NCI-H524 (cell line): ENCODE measurements around the gene MAPRE2.
A peak's percentile ranks its signal among the peaks of the same experiment; 100 is the strongest.
"Not testable (repeated sequence)": the region's sequence is repeated elsewhere in the genome, so short reads cannot be mapped to it uniquely, and the experiment has no call there.

Experiments
- DNase-seq, 2 experiments: peaks; one replicate each; lab custom pipeline; 2025; lab: John Stamatoyannopoulos, UW

The MAPRE2 gene

GRCh38 chr18:35153609-35154272 is 112.5 kb downstream of the MAPRE2 start:
- no peak for DNase-seq

- DNase-seq: no peak
Measured at GRCh38 chr18:35155398-35156117, 114.3 kb downstream of the MAPRE2 start.

- DNase-seq: peak in 1 of 2 experiments; percentile 13
Measured at GRCh38 chr18:35157181-35157580, 116.0 kb downstream of the MAPRE2 start.

- DNase-seq: no peak
Measured at GRCh38 chr18:35158728-35159450, 117.7 kb downstream of the MAPRE2 start.

- no peak for DNase-seq
Measured at GRCh38 chr18:35159782-35160181, 118.6 kb downstream of the MAPRE2 start.

- DNase-seq: no peak
Measured at GRCh38 chr18:35161485-35161884, 120.3 kb downstream of the MAPRE2 start.

- no peak for DNase-seq
Measured at GRCh38 chr18:35161934-35162333, 120.7 kb downstream of the MAPRE2 start.

GRCh38 chr18:35163014-35163539 is 121.9 kb downstream of the MAPRE2 start:
- no peak for DNase-seq

GRCh38 chr18:35163721-35164120 is 122.5 kb downstream of the MAPRE2 start:
- DNase-seq: no peak

- no peak for DNase-seq
Measured at GRCh38 chr18:35164133-35164532, 122.9 kb downstream of the MAPRE2 start.

- no peak for DNase-seq
Measured at GRCh38 chr18:35167332-35167731, 126.1 kb downstream of the MAPRE2 start.

GRCh38 chr18:35167857-35168256 is 126.6 kb downstream of the MAPRE2 start:
- no peak for DNase-seq

GRCh38 chr18:35170323-35170722 is 129.1 kb downstream of the MAPRE2 start:
- DNase-seq: not testable (repeated sequence)

GRCh38 chr18:35171315-35171987 is 130.2 kb downstream of the MAPRE2 start:
- no peak for DNase-seq

GRCh38 chr18:35172009-35172408 is 130.8 kb downstream of the MAPRE2 start:
- peak; percentile 63 to 77 for DNase-seq

- DNase-seq: peak in 1 of 2 experiments; percentile 37
Measured at GRCh38 chr18:35172451-35173035, 131.3 kb downstream of the MAPRE2 start.

GRCh38 chr18:35174093-35174731 is 133.0 kb downstream of the MAPRE2 start:
- DNase-seq: peak; percentile 81 to 94

- DNase-seq: no peak
Measured at GRCh38 chr18:35174745-35175144, 133.5 kb downstream of the MAPRE2 start.

- no peak for DNase-seq
Measured at GRCh38 chr18:35176925-35177324, 135.7 kb downstream of the MAPRE2 start.

GRCh38 chr18:35178260-35178659 is 137.0 kb downstream of the MAPRE2 start:
- DNase-seq: no peak

GRCh38 chr18:35179906-35180305 is 138.7 kb downstream of the MAPRE2 start:
- DNase-seq: no peak
